B cell (primary cell): ENCODE results near the gene PHACTR1. TPM values are rescaled to one million over a fixed set of nuclear protein-coding genes. Genes with fewer than 3 reads are reported as not detected.

ENCODE experiments used
- ATAC-seq: fragments of 200-7000 bp; cut with Tn5 transposase; one replicate; pipeline ENCODE4 v1.10.0; 2021; ENCODE audit warnings: low read depth, mild to moderate bottlenecking, moderate number of reproducible peaks, moderate library complexity
- CTCF ChIA-PET: fragments of 350-600 bp; sonication (Branson Sonifier 250); formaldehyde crosslinking; loops from one replicate; lab custom pipeline; 2021; ENCODE audit warnings: antibody characterized with exemption, inconsistent platforms; lab: Charles Lee
- POLR2A ChIA-PET: fragments of 350-600 bp; sonication (Branson Sonifier 250); formaldehyde crosslinking; loops from one replicate; lab custom pipeline; 2021; ENCODE audit warnings: antibody characterized with exemption; lab: Charles Lee
- DNase-seq: peaks from one replicate; pipeline ENCODE4 v3.0.0; 2013
- H2AFZ ChIP-seq: 2 replicates; pipeline ENCODE4 v1.6.1; 2012; ENCODE audit warnings: mild to moderate bottlenecking, low read depth, low read length; ENCODE audit not compliant: insufficient read depth, poor library complexity, severe bottlenecking
- H3K27ac ChIP-seq, 2 donors: 1 replicate in 1 of 2; 2 replicates in 1 of 2; pipeline ENCODE4 v1.5.1; 2012 to 2013; ENCODE audit warnings: low read length in 2 of 2, mild to moderate bottlenecking in 2 of 2, moderate library complexity in 1 of 2
- H3K27me3 ChIP-seq, 4 experiments: fragments of 200-600 bp in 1 of 4; sonication (generic) in 1 of 4; replicated peaks in 1 of 4; 1 replicate in 2 of 4; 2 replicates in 2 of 4; pipeline versions ENCODE4 v1.6.1 to v1.7.0; 2013 to 2016; ENCODE audit warnings: low read length in 3 of 4, mild to moderate bottlenecking in 2 of 4, mixed read lengths in 1 of 4, moderate library complexity in 1 of 4; ENCODE audit not compliant: insufficient read depth in 4 of 4, control insufficient read depth in 3 of 4; ENCODE audit errors: control extremely low read depth in 1 of 4
- H3K36me3 ChIP-seq, 2 experiments: replicated peaks in 1 of 2; 1 replicate in 1 of 2; 2 replicates in 1 of 2; pipeline versions ENCODE4 v1.6.1 to v1.7.1; 2013; ENCODE audit warnings: low read length in 1 of 2; ENCODE audit not compliant: insufficient read depth in 2 of 2, control insufficient read depth in 1 of 2; ENCODE audit errors: control extremely low read depth in 1 of 2, extremely low read depth in 1 of 2
- H3K4me1 ChIP-seq, 2 donors: fragments of 200-600 bp in 1 of 2; sonication (generic) in 1 of 2; 1 replicate in 1 of 2; 2 replicates in 1 of 2; pipeline versions ENCODE4 v1.5.1 to v1.6.1; 2013 to 2017; ENCODE audit warnings: low read length in 2 of 2; ENCODE audit not compliant: control insufficient read depth in 2 of 2, insufficient read depth in 2 of 2
- H3K4me2 ChIP-seq: replicated peaks from 2 replicates; pipeline ENCODE3; 2012; ENCODE audit warnings: mild to moderate bottlenecking, low read depth, low read length; ENCODE audit not compliant: poor library complexity, severe bottlenecking
- H3K4me3 ChIP-seq, 5 experiments: fragments of 200-600 bp in 1 of 5; sonication (generic) in 1 of 5; 1 replicate in 3 of 5; 2 replicates in 2 of 5; pipeline versions ENCODE4 v1.5.1 to v1.7.0; 2011 to 2016; ENCODE audit warnings: low read length in 4 of 5, mild to moderate bottlenecking in 4 of 5, low read depth in 2 of 5, control low read depth in 1 of 5, moderate library complexity in 1 of 5; ENCODE audit not compliant: insufficient read depth in 1 of 5; ENCODE audit errors: control extremely low read depth in 1 of 5, extremely low read depth in 1 of 5
- H3K79me2 ChIP-seq: fragments of 200-600 bp; sonication (generic); one replicate; pipeline ENCODE4 v1.6.0; 2016; ENCODE audit warnings: low read length; ENCODE audit not compliant: control insufficient read depth, insufficient read depth
- H3K9ac ChIP-seq: fragments of 200-600 bp; sonication (generic); 2 replicates; pipeline ENCODE4 v1.6.1; 2017; ENCODE audit warnings: mild to moderate bottlenecking, low read length, moderate library complexity
- H3K9me3 ChIP-seq, 3 donors: one replicate each; pipeline versions ENCODE4 v1.6.1 to v1.7.1; 2013; ENCODE audit warnings: low read length in 2 of 3; ENCODE audit not compliant: control insufficient read depth in 2 of 3, insufficient read depth in 1 of 3; ENCODE audit errors: control extremely low read depth in 1 of 3
- H4K20me1 ChIP-seq: 2 replicates; pipeline ENCODE4 v1.6.0; 2012; ENCODE audit warnings: mild to moderate bottlenecking, low read length; ENCODE audit not compliant: insufficient read depth, control insufficient read depth, poor library complexity, severe bottlenecking
- H3K27ac Mint-ChIP-seq: one replicate; pipeline ENCODE4 v1.8.0; 2021; ENCODE audit warnings: mixed read lengths
- H3K27me3 Mint-ChIP-seq: one replicate; pipeline ENCODE4 v1.8.0; 2021; ENCODE audit warnings: mixed read lengths
- H3K4me1 Mint-ChIP-seq: one replicate; pipeline ENCODE4 v1.8.0; 2021; ENCODE audit warnings: mixed read lengths
- H3K4me3 Mint-ChIP-seq: one replicate; pipeline ENCODE4 v1.8.0; 2021; ENCODE audit warnings: mixed read lengths
- H3K9me3 Mint-ChIP-seq: one replicate; pipeline ENCODE4 v1.8.0; 2022; ENCODE audit warnings: mixed read lengths; ENCODE audit not compliant: insufficient read depth
- EZH2 ChIP-seq: IDR thresholded peaks from 2 replicates; pipeline ENCODE4 v1.6.1; 2012; ENCODE audit warnings: borderline replicate concordance, low read depth, mild to moderate bottlenecking, moderate library complexity, low read length; ENCODE audit not compliant: insufficient read depth, poor library complexity, severe bottlenecking
- WGBS: methylation state at CpG from one replicate; pipeline ENCODE4 v1.1.5; 2013; ENCODE audit warnings: missing lambda C conversion rate; ENCODE audit not compliant: insufficient coverage; 5-methylcytosine and 5-hydroxymethylcytosine counted together
- intact Hi-C: fragments of 100-400 bp; cut with micrococcal nuclease; formaldehyde crosslinking; loops from one replicate; pipeline ENCODE4 v1.10.0; 2022
- polyA plus RNA-seq: library from polyadenylated mRNA; depleted of rRNA; stranded (reverse); fragments of >200 nt; gene quantifications from 2 replicates; pipeline ENCODE4 v1.2.3, GENCODE V29; 2012
- total RNA-seq, 2 donors: library from RNA; stranded (reverse); fragments of 120-200 nt in 1 of 2; gene quantifications; 1 replicate in 1 of 2; 2 replicates in 1 of 2; pipeline versions ENCODE4 v1.2.3 to v1.2.4, GENCODE V29; 2013 to 2022
- TF ChIP-seq, protein P1 (sequence below): fragments of 200-600 bp; IDR thresholded peaks from one replicate; pipeline ENCODE4 v1.8.0; 2022; ENCODE audit warnings: antibody characterized with exemption, mild to moderate bottlenecking

PHACTR1 gene
- total and polyA plus RNA-seq, 2 donors (not counting 1 experiment from before 2014, with no cell fraction given): 30.2 to 129 TPM

DNA sequence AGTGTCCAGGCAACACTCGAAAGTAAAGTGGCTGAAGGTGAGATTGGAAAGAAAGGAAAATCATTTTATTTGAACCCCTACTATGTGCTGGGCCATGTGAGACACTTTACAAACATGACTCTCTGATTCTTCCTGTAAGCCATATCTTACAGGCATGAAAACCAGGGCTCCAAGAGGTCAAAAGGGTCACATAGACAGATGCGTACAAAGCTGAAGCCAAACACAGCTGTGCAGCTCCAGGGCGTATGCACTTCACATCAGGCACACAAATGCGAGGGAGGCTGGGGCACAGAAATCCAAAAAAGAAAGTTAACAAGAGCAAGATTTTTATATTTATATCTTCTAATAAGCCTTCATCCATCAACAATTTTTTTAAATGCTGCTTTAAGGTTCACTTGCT, 176.5 kb downstream of the PHACTR1 start:
- H3K9me3 ChIP-seq: peaks cover 2 to 12% (median 7%) of the 10 kb centered on the region in 3 donors
- peaks cover 0 to 3% (median under 1%) of the 10 kb centered on the region in 4 experiments for H3K27me3 ChIP-seq
- Mint-ChIP-seq H3K27ac (no peak overlapping the region), H3K4me3 (no peak overlapping the region), H3K9me3 (peaks cover 2% of the 10 kb centered on the region), H3K27me3 (peaks cover 22% of the 10 kb centered on the region), H3K4me1 (peaks cover 4% of the 10 kb centered on the region)
- intact Hi-C loops: loop anchor here (5.0 kb wide), 1 partner anchor 1306 kb away; no protein-coding TSS in a partner anchor
- ATAC-seq (no peak), DNase-seq (no peak)
- no peak overlapping the region for H3K27ac ChIP-seq
- no peaks in the 10 kb centered on the region for H4K20me1 ChIP-seq
- H2AFZ ChIP-seq: no peak overlapping the region
- 97% methylated on average over 3 of the region's 4 CpGs for WGBS
- no peaks in the 10 kb centered on the region for H3K36me3 ChIP-seq
- peaks cover 0 to 4% of the 10 kb centered on the region in 2 donors for H3K4me1 ChIP-seq
- H3K79me2 ChIP-seq: no peaks in the 10 kb centered on the region
- POLR2A ChIA-PET: no interaction called here
- no peak overlapping the region for H3K4me3 ChIP-seq
- CTCF ChIA-PET: interaction anchor here (0.8 to 2.0 kb wide), 8 partner anchors 15 to 1308 kb away, joined by 3 to 11 read pairs (median 4); no protein-coding TSS in a partner anchor
- TF ChIP-seq, protein P1, sequence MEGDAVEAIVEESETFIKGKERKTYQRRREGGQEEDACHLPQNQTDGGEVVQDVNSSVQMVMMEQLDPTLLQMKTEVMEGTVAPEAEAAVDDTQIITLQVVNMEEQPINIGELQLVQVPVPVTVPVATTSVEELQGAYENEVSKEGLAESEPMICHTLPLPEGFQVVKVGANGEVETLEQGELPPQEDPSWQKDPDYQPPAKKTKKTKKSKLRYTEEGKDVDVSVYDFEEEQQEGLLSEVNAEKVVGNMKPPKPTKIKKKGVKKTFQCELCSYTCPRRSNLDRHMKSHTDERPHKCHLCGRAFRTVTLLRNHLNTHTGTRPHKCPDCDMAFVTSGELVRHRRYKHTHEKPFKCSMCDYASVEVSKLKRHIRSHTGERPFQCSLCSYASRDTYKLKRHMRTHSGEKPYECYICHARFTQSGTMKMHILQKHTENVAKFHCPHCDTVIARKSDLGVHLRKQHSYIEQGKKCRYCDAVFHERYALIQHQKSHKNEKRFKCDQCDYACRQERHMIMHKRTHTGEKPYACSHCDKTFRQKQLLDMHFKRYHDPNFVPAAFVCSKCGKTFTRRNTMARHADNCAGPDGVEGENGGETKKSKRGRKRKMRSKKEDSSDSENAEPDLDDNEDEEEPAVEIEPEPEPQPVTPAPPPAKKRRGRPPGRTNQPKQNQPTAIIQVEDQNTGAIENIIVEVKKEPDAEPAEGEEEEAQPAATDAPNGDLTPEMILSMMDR: no peak
- no peak for TF ChIP-seq EZH2
- H3K4me2 ChIP-seq: no peak overlapping the region
- H3K9ac ChIP-seq: no peak overlapping the region

DNA sequence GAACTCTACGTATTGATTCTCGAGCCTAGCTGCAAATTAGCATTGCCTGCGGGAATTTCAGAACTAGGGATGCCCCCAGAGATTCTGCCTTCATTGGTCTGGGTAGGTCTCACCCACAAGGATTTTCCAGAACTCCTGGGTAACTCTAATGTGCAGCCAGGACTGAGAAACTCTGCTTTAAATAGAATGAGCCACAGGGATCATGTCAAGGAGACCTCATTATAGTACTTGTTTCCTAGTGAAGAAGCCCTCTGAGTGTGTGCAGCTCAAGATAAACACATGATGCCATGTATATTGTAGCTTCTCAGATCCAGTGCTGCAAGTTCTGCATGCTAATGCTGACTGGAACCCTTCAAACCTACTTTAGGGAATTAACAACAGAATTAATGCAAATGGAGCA, 179.2 kb downstream of the PHACTR1 start:
- Histone ChIP-seq H3K79me2 (no peaks in the 10 kb centered on the region), H3K9me3 (peaks cover 0 to 9% (median 2%) of the 10 kb centered on the region in 3 donors), H3K4me3 (no peak overlapping the region), H3K9ac (no peak overlapping the region), H3K27me3 (peaks cover 0 to 4% (median 3%) of the 10 kb centered on the region in 4 experiments), H3K4me1 (peaks cover 0 to 4% of the 10 kb centered on the region in 2 donors), H3K27ac (no peak overlapping the region), H2AFZ (no peak overlapping the region), H4K20me1 (no peaks in the 10 kb centered on the region), H3K4me2 (no peak overlapping the region), H3K36me3 (no peaks in the 10 kb centered on the region)
- no peak for DNase-seq
- H3K4me3 Mint-ChIP-seq: no peak overlapping the region
- 79% methylated on average over 3 of the region's 3 CpGs for WGBS
- TF ChIP-seq, protein P1: no peak
- no peak for TF ChIP-seq EZH2
- intact Hi-C loops: no loop called here
- no peak overlapping the region for H3K27ac Mint-ChIP-seq
- ChIA-PET POLR2A (no interaction called here), CTCF (interaction anchor here (0.7 to 1.9 kb wide), 3 partner anchors 15 to 1239 kb away, joined by 4 to 7 read pairs (median 5); no protein-coding TSS in a partner anchor)
- peaks cover 4% of the 10 kb centered on the region for H3K4me1 Mint-ChIP-seq
- peaks cover 30% of the 10 kb centered on the region for H3K27me3 Mint-ChIP-seq
- H3K9me3 Mint-ChIP-seq: peaks cover 2% of the 10 kb centered on the region
- ATAC-seq: no peak
